Endothelial cell of umbilical vein (primary cell): ENCODE measurements around the gene TOM1L2.

Experiments used
- CTCF ChIP-seq, 2 donors: IDR thresholded peaks; 1 replicate in 1 of 2; 2 replicates in 1 of 2; pipeline ENCODE4 v1.5.1; 2011; ENCODE audit warnings: low read length in 2 of 2, mild to moderate bottlenecking in 2 of 2, moderate library complexity in 2 of 2, control low read depth in 1 of 2, inconsistent platforms in 1 of 2, low read depth in 1 of 2; ENCODE audit not compliant: insufficient read depth in 1 of 2; ENCODE audit errors: extremely low read depth in 1 of 2
- MAX ChIP-seq: IDR thresholded peaks from 2 replicates; pipeline ENCODE4 v1.6.1; 2011; ENCODE audit not compliant: insufficient read depth, insufficient read length
- POLR2A ChIP-seq: IDR thresholded peaks from 2 replicates; pipeline ENCODE4 v1.6.1; 2012; ENCODE audit warnings: low read depth, mild to moderate bottlenecking, control low read depth, low read length

GRCh38 chr17:17972126-17972951, at the start of gene TOM1L2, which contains the start of gene DRC3:
- TF ChIP-seq CTCF (IDR thresholded peaks at IDR 0.05; ENCODE audit: extremely low read depth in 1 of 2, insufficient read depth in 1 of 2, low read depth in 1 of 2, low read length in 2 of 2) (no peak), MAX (peak; percentile 72), POLR2A (peak; percentile 78)
